Endothelial cell of hepatic sinusoid (primary cell): ENCODE results near the gene EFHC1.

ENCODE experiments used
- in situ Hi-C: cut with HindIII; loops from 2 replicates; pipeline ENCODE4 v1.10.0; 2017; ENCODE audit warnings: low sequenced_read_pairs

The EFHC1 gene

GRCh38 chr6:52419809-52420667, at the start of gene EFHC1:
EFHC1 (plus strand) TSS chr6:52420342; CDS start chr6:52420411, 69 bp downstream.
- in situ Hi-C loops = no loop called here

- in situ Hi-C loops = no loop called here
Measured at GRCh38 chr6:52371656-52372191, 48.4 kb upstream of the EFHC1 start.

- in situ Hi-C loops = no loop called here
Measured at GRCh38 chr6:52373151-52373690, 46.9 kb upstream of the EFHC1 start.

- in situ Hi-C loops = no loop called here
Measured at GRCh38 chr6:52374247-52374646, 45.9 kb upstream of the EFHC1 start.

- in situ Hi-C loops = no loop called here
Measured at GRCh38 chr6:52375780-52376556, 44.2 kb upstream of the EFHC1 start.

GRCh38 chr6:52376763-52377162, 43.4 kb upstream of the EFHC1 start:
- in situ Hi-C loops = no loop called here

GRCh38 chr6:52377538-52378221, 42.5 kb upstream of the EFHC1 start:
- in situ Hi-C loops = no loop called here

- in situ Hi-C loops = no loop called here
Measured at GRCh38 chr6:52381249-52381648, 38.9 kb upstream of the EFHC1 start.

GRCh38 chr6:52384145-52384766, 35.9 kb upstream of the EFHC1 start:
- in situ Hi-C loops = no loop called here

GRCh38 chr6:52385074-52385473, 35.1 kb upstream of the EFHC1 start:
- in situ Hi-C loops = loop anchor here (5.0 kb wide), 1 partner anchor 48 kb away; no protein-coding TSS in a partner anchor

- in situ Hi-C loops = loop anchor here (5.0 kb wide), 1 partner anchor 51 kb away; no protein-coding TSS in a partner anchor
Measured at GRCh38 chr6:52388119-52388518, 32.0 kb upstream of the EFHC1 start.

GRCh38 chr6:52388790-52389189, 31.4 kb upstream of the EFHC1 start:
- in situ Hi-C loops = loop anchor here (5.0 kb wide), 1 partner anchor 51 kb away; no protein-coding TSS in a partner anchor

GRCh38 chr6:52389264-52389625, 30.9 kb upstream of the EFHC1 start:
- in situ Hi-C loops = loop anchor here (5.0 kb wide), 1 partner anchor 52 kb away; no protein-coding TSS in a partner anchor

GRCh38 chr6:52389626-52390360, 30.3 kb upstream of the EFHC1 start:
- in situ Hi-C loops = loop anchor here (5.0 kb wide), 1 partner anchor 52 kb away; no protein-coding TSS in a partner anchor

GRCh38 chr6:52390361-52390727, 29.8 kb upstream of the EFHC1 start:
- in situ Hi-C loops = no loop called here

- in situ Hi-C loops = no loop called here
Measured at GRCh38 chr6:52391599-52391998, 28.5 kb upstream of the EFHC1 start.

- in situ Hi-C loops = no loop called here
Measured at GRCh38 chr6:52392944-52393343, 27.2 kb upstream of the EFHC1 start.

GRCh38 chr6:52393780-52394179, 26.4 kb upstream of the EFHC1 start:
- in situ Hi-C loops = no loop called here

GRCh38 chr6:52394251-52394666, 25.9 kb upstream of the EFHC1 start:
- in situ Hi-C loops = no loop called here
